Activated T-cell treated with anti-CD3 and anti-CD28 coated beads for 1 hour (primary cell): ENCODE data around the gene CAPN5.

Source experiments
- DNase-seq: peaks from one replicate; pipeline ENCODE4 v3.0.0-alpha.2; 2020; ENCODE audit warnings: low read depth

Gene CAPN5

DNA sequence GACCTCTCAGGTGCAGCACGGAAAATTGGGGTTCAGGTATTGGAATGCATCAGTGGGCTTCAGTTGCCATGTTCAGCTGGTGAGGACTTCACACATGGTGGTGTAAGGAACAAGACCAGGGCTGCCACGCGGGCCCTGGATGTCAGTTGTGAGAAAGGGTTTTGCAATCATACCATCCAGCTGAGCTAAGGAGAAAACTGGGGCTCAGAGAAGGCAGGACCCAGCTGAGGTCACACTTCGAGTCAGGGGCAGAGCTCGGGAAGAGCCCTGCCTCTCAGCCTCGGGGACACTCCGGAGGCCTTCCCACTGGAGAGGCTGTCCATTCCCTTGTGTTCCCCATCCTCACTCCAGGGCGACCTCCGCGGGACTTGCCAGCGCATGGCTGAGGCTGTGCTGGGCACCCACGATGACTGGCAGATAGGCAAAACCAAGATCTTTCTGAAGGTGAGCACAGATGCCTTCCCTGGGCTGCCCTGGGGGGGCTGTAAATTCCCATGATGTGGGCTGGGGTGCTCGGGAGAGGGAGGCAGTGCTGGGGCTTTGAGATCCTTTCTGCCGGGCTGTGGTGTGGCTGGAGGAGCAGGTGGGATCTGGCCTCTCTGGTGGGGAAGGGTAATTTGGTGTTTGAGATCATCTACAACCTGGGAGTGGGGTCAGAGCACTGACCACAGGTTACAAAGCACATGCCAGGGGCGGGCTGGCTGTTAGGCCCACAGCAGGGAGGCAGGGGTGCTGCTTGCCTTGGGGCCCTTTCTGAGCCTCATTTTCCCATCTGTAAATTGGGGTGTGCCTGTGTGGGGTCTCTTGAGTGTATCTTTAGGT, 108.5 kb downstream of the CAPN5 start:
- DNase-seq, result no peak
